Measurements from ENCODE around the gene BNIP3. TPM values are rescaled to one million over a fixed set of nuclear protein-coding genes. Genes with fewer than 3 reads are reported as not detected.

The BNIP3 gene
- total and polyA plus RNA-seq, 2 donors: 22.7 to 38.3 TPM

GRCh38 chr10:132006966-132007365, 25.2 kb upstream of the BNIP3 start:
- Histone ChIP-seq H3K36me3 (ENCODE audit: control insufficient read depth in 2 of 2, insufficient read depth in 2 of 2, low read length in 1 of 2) (no peaks in the 10 kb centered on the region), H3K27ac (ENCODE audit: low read depth in 1 of 2, low read length in 1 of 2) (no peak overlapping the region), H3K4me1 (ENCODE audit: control insufficient read depth in 2 of 2, insufficient read depth in 2 of 2, low read length in 2 of 2) (no peaks in the 10 kb centered on the region), H3K4me3 (ENCODE audit: low read length in 2 of 2) (no peak overlapping the region), H3K9me3 (ENCODE audit: control insufficient read depth in 2 of 2, insufficient read depth in 1 of 2, low read length in 1 of 2) (peaks cover 0 to 5% of the 10 kb centered on the region in 2 donors), H3K27me3 (ENCODE audit: control insufficient read depth in 2 of 2, insufficient read depth in 1 of 2, low read length in 1 of 2) (peaks cover 0 to 36% of the 10 kb centered on the region in 2 donors)
- 88% methylated on average over 4 of the region's 4 CpGs for WGBS
- DNase-seq (ENCODE audit: low read depth in 6 of 9, low spot score in 9 of 9): no peak

GRCh38 chr10:132005147-132005546, 23.4 kb upstream of the BNIP3 start:
- Histone ChIP-seq H3K27me3 (ENCODE audit: control insufficient read depth in 2 of 2, insufficient read depth in 1 of 2, low read length in 1 of 2) (peaks cover 0 to 29% of the 10 kb centered on the region in 2 donors), H3K4me1 (ENCODE audit: control insufficient read depth in 2 of 2, insufficient read depth in 2 of 2, low read length in 2 of 2) (no peaks in the 10 kb centered on the region), H3K36me3 (ENCODE audit: control insufficient read depth in 2 of 2, insufficient read depth in 2 of 2, low read length in 1 of 2) (no peaks in the 10 kb centered on the region), H3K4me3 (ENCODE audit: low read length in 2 of 2) (no peak overlapping the region), H3K9me3 (ENCODE audit: control insufficient read depth in 2 of 2, insufficient read depth in 1 of 2, low read length in 1 of 2) (peaks cover 0 to 5% of the 10 kb centered on the region in 2 donors), H3K27ac (ENCODE audit: low read depth in 1 of 2, low read length in 1 of 2) (no peak overlapping the region)
- WGBS: 99% methylated on average over 6 of the region's 6 CpGs
- DNase-seq (ENCODE audit: low read depth in 6 of 9, low spot score in 9 of 9): no peak

GRCh38 chr10:132004052-132004451, 22.3 kb upstream of the BNIP3 start:
- 70% methylated on average over 10 of the region's 10 CpGs for WGBS

GRCh38 chr10:132003282-132003924, 21.7 kb upstream of the BNIP3 start:
- WGBS: 80% methylated on average over 12 of the region's 12 CpGs
- Histone ChIP-seq H3K4me3 (ENCODE audit: low read length in 2 of 2) (no peak overlapping the region), H3K4me1 (ENCODE audit: control insufficient read depth in 2 of 2, insufficient read depth in 2 of 2, low read length in 2 of 2) (no peaks in the 10 kb centered on the region), H3K36me3 (ENCODE audit: control insufficient read depth in 2 of 2, insufficient read depth in 2 of 2, low read length in 1 of 2) (no peaks in the 10 kb centered on the region), H3K27me3 (ENCODE audit: control insufficient read depth in 2 of 2, insufficient read depth in 1 of 2, low read length in 1 of 2) (peaks cover 0 to 19% of the 10 kb centered on the region in 2 donors), H3K9me3 (ENCODE audit: control insufficient read depth in 2 of 2, insufficient read depth in 1 of 2, low read length in 1 of 2) (peaks cover 0 to 5% of the 10 kb centered on the region in 2 donors), H3K27ac (ENCODE audit: low read depth in 1 of 2, low read length in 1 of 2) (no peak overlapping the region)
- DNase-seq (ENCODE audit: low read depth in 6 of 9, low spot score in 9 of 9): no peak

More at GRCh38 chr10:132004052-132004451, 22.3 kb upstream of the BNIP3 start:
- DNase-seq (ENCODE audit: low read depth in 6 of 9, low spot score in 9 of 9): no peak
- H3K4me3 ChIP-seq (ENCODE audit: low read length in 2 of 2): no peak overlapping the region
- no peaks in the 10 kb centered on the region for H3K36me3 ChIP-seq (ENCODE audit: control insufficient read depth in 2 of 2, insufficient read depth in 2 of 2, low read length in 1 of 2)
- peaks cover 0 to 24% of the 10 kb centered on the region in 2 donors for H3K27me3 ChIP-seq (ENCODE audit: control insufficient read depth in 2 of 2, insufficient read depth in 1 of 2, low read length in 1 of 2)
- no peak overlapping the region for H3K27ac ChIP-seq (ENCODE audit: low read depth in 1 of 2, low read length in 1 of 2)
- peaks cover 0 to 5% of the 10 kb centered on the region in 2 donors for H3K9me3 ChIP-seq (ENCODE audit: control insufficient read depth in 2 of 2, insufficient read depth in 1 of 2, low read length in 1 of 2)
- no peaks in the 10 kb centered on the region for H3K4me1 ChIP-seq (ENCODE audit: control insufficient read depth in 2 of 2, insufficient read depth in 2 of 2, low read length in 2 of 2)

- Histone ChIP-seq H3K4me1 (ENCODE audit: control insufficient read depth in 2 of 2, insufficient read depth in 2 of 2, low read length in 2 of 2) (no peaks in the 10 kb centered on the region), H3K36me3 (ENCODE audit: control insufficient read depth in 2 of 2, insufficient read depth in 2 of 2, low read length in 1 of 2) (no peaks in the 10 kb centered on the region)
- DNase-seq (ENCODE audit: low read depth in 6 of 9, low spot score in 9 of 9): no peak
Measured at GRCh38 chr10:132002004-132002403, 20.3 kb upstream of the BNIP3 start.

GRCh38 chr10:132001238-132001972, 19.7 kb upstream of the BNIP3 start:
- H3K4me3 ChIP-seq (ENCODE audit: low read length in 2 of 2): no peak overlapping the region
- H3K9me3 ChIP-seq (ENCODE audit: control insufficient read depth in 2 of 2, insufficient read depth in 1 of 2, low read length in 1 of 2): peaks cover 0 to 5% of the 10 kb centered on the region in 2 donors
- no peak overlapping the region for H3K27ac ChIP-seq (ENCODE audit: low read depth in 1 of 2, low read length in 1 of 2)
- H3K27me3 ChIP-seq (ENCODE audit: control insufficient read depth in 2 of 2, insufficient read depth in 1 of 2, low read length in 1 of 2): peaks cover 0 to 19% of the 10 kb centered on the region in 2 donors
- no peaks in the 10 kb centered on the region for H3K36me3 ChIP-seq (ENCODE audit: control insufficient read depth in 2 of 2, insufficient read depth in 2 of 2, low read length in 1 of 2)
- no peak for DNase-seq (ENCODE audit: low read depth in 6 of 9, low spot score in 9 of 9)
- WGBS: 78% methylated on average over 15 of the region's 15 CpGs
- no peaks in the 10 kb centered on the region for H3K4me1 ChIP-seq (ENCODE audit: control insufficient read depth in 2 of 2, insufficient read depth in 2 of 2, low read length in 2 of 2)

More at GRCh38 chr10:132002004-132002403, 20.3 kb upstream of the BNIP3 start:
- 96% methylated on average over 4 of the region's 4 CpGs for WGBS
- H3K4me3 ChIP-seq (ENCODE audit: low read length in 2 of 2): no peak overlapping the region
- peaks cover 0 to 19% of the 10 kb centered on the region in 2 donors for H3K27me3 ChIP-seq (ENCODE audit: control insufficient read depth in 2 of 2, insufficient read depth in 1 of 2, low read length in 1 of 2)
- peaks cover 0 to 5% of the 10 kb centered on the region in 2 donors for H3K9me3 ChIP-seq (ENCODE audit: control insufficient read depth in 2 of 2, insufficient read depth in 1 of 2, low read length in 1 of 2)
- no peak overlapping the region for H3K27ac ChIP-seq (ENCODE audit: low read depth in 1 of 2, low read length in 1 of 2)

GRCh38 chr10:131998845-131999681, 17.3 kb upstream of the BNIP3 start:
- 95% methylated on average over 18 of the region's 18 CpGs for WGBS
- H3K27ac ChIP-seq (ENCODE audit: low read depth in 1 of 2, low read length in 1 of 2): no peak overlapping the region
- no peaks in the 10 kb centered on the region for H3K9me3 ChIP-seq (ENCODE audit: control insufficient read depth in 2 of 2, insufficient read depth in 1 of 2, low read length in 1 of 2)
- H3K27me3 ChIP-seq (ENCODE audit: control insufficient read depth in 2 of 2, insufficient read depth in 1 of 2, low read length in 1 of 2): peaks cover 0 to 19% of the 10 kb centered on the region in 2 donors
- no peaks in the 10 kb centered on the region for H3K36me3 ChIP-seq (ENCODE audit: control insufficient read depth in 2 of 2, insufficient read depth in 2 of 2, low read length in 1 of 2)
- no peak for DNase-seq (ENCODE audit: low read depth in 6 of 9, low spot score in 9 of 9)
- no peaks in the 10 kb centered on the region for H3K4me1 ChIP-seq (ENCODE audit: control insufficient read depth in 2 of 2, insufficient read depth in 2 of 2, low read length in 2 of 2)
- H3K4me3 ChIP-seq (ENCODE audit: low read length in 2 of 2): no peak overlapping the region

- 90% methylated on average over 15 of the region's 15 CpGs for WGBS
Measured at GRCh38 chr10:131998050-131998844, 16.5 kb upstream of the BNIP3 start.

More at GRCh38 chr10:131998050-131998844, 16.5 kb upstream of the BNIP3 start:
- no peaks in the 10 kb centered on the region for H3K4me1 ChIP-seq (ENCODE audit: control insufficient read depth in 2 of 2, insufficient read depth in 2 of 2, low read length in 2 of 2)
- H3K4me3 ChIP-seq (ENCODE audit: low read length in 2 of 2): no peak overlapping the region
- no peaks in the 10 kb centered on the region for H3K36me3 ChIP-seq (ENCODE audit: control insufficient read depth in 2 of 2, insufficient read depth in 2 of 2, low read length in 1 of 2)
- no peak overlapping the region for H3K27ac ChIP-seq (ENCODE audit: low read depth in 1 of 2, low read length in 1 of 2)
- H3K9me3 ChIP-seq (ENCODE audit: control insufficient read depth in 2 of 2, insufficient read depth in 1 of 2, low read length in 1 of 2): no peaks in the 10 kb centered on the region
- no peak for DNase-seq (ENCODE audit: low read depth in 6 of 9, low spot score in 9 of 9)
- peaks cover 0 to 16% of the 10 kb centered on the region in 2 donors for H3K27me3 ChIP-seq (ENCODE audit: control insufficient read depth in 2 of 2, insufficient read depth in 1 of 2, low read length in 1 of 2)
